Nephron (organoid): ENCODE results near the gene WDR72.

Experiments
- H3K27ac Mint-ChIP-seq, 3 experiments: 2 replicates each; pipeline ENCODE4 v1.8.0; 2020; ENCODE audit warnings: mixed read lengths in 3 of 3, mild to moderate bottlenecking in 2 of 3, moderate library complexity in 1 of 3
- H3K27me3 Mint-ChIP-seq: 2 replicates; pipeline ENCODE4 v1.8.0; 2021; ENCODE audit warnings: low read depth, mild to moderate bottlenecking, moderate library complexity, mixed read lengths
- H3K36me3 Mint-ChIP-seq: 2 replicates; pipeline ENCODE4 v1.8.0; 2020; ENCODE audit warnings: low read depth, mixed read lengths
- H3K4me1 Mint-ChIP-seq: 2 replicates; pipeline ENCODE4 v1.8.0; 2020; ENCODE audit warnings: mixed read lengths
- H3K4me3 Mint-ChIP-seq, 3 experiments: 2 replicates each; pipeline ENCODE4 v1.8.0; 2020; ENCODE audit warnings: mild to moderate bottlenecking in 3 of 3, mixed read lengths in 3 of 3, moderate library complexity in 2 of 3
- H3K9me3 Mint-ChIP-seq: 2 replicates; pipeline ENCODE4 v1.8.0; 2020; ENCODE audit warnings: mixed read lengths
- CTCF ChIP-seq, 3 experiments: fragments of 200-600 bp; sonication (generic); IDR thresholded peaks; one replicate each; pipeline ENCODE4 v1.5.0; 2021; ENCODE audit warnings: antibody characterized with exemption in 3 of 3; ENCODE audit not compliant: unreplicated experiment in 3 of 3

The WDR72 gene

GRCh38 chr15:53472210-53472609 lies 287.3 kb downstream of the WDR72 start:
- H3K27me3 Mint-ChIP-seq: no peaks in the 10 kb centered on the region
- H3K4me1 Mint-ChIP-seq: no peaks in the 10 kb centered on the region
- TF ChIP-seq CTCF (IDR thresholded peaks at IDR 0.05; ENCODE audit: unreplicated experiment in 3 of 3): no peak
- H3K36me3 Mint-ChIP-seq: no peaks in the 10 kb centered on the region
- H3K27ac Mint-ChIP-seq: no peak overlapping the region
- no peak overlapping the region for H3K4me3 Mint-ChIP-seq
- H3K9me3 Mint-ChIP-seq: peaks cover 6% of the 10 kb centered on the region

- H3K27me3 Mint-ChIP-seq: no peaks in the 10 kb centered on the region
- H3K4me1 Mint-ChIP-seq: no peaks in the 10 kb centered on the region
- no peaks in the 10 kb centered on the region for H3K36me3 Mint-ChIP-seq
- H3K9me3 Mint-ChIP-seq: peaks cover 6% of the 10 kb centered on the region
- H3K4me3 Mint-ChIP-seq: no peak overlapping the region
- no peak for TF ChIP-seq CTCF (IDR thresholded peaks at IDR 0.05; ENCODE audit: unreplicated experiment in 3 of 3)
- no peak overlapping the region for H3K27ac Mint-ChIP-seq
Measured at GRCh38 chr15:53470743-53471142, 288.7 kb downstream of the WDR72 start.

- Mint-ChIP-seq H3K4me1 (no peaks in the 10 kb centered on the region), H3K27me3 (no peaks in the 10 kb centered on the region), H3K27ac (no peak overlapping the region), H3K9me3 (peaks cover 6% of the 10 kb centered on the region), H3K36me3 (no peaks in the 10 kb centered on the region), H3K4me3 (no peak overlapping the region)
- no peak for TF ChIP-seq CTCF (IDR thresholded peaks at IDR 0.05; ENCODE audit: unreplicated experiment in 3 of 3)
Measured at GRCh38 chr15:53469422-53469821, 290.0 kb downstream of the WDR72 start.
